Stimulated activated CD4-positive, alpha-beta T cell treated with anti-CD3 and anti-CD28 coated beads, Interleukin-15, amount 100 ng/mL, for 48 hours (primary cell): ENCODE results near the gene CARMIL3.

Source experiments
- DNase-seq, 2 donors: peaks; one replicate each; pipeline ENCODE4 v3.0.0-alpha.2; 2020; ENCODE audit warnings: low read depth in 2 of 2

CARMIL3 gene

DNA sequence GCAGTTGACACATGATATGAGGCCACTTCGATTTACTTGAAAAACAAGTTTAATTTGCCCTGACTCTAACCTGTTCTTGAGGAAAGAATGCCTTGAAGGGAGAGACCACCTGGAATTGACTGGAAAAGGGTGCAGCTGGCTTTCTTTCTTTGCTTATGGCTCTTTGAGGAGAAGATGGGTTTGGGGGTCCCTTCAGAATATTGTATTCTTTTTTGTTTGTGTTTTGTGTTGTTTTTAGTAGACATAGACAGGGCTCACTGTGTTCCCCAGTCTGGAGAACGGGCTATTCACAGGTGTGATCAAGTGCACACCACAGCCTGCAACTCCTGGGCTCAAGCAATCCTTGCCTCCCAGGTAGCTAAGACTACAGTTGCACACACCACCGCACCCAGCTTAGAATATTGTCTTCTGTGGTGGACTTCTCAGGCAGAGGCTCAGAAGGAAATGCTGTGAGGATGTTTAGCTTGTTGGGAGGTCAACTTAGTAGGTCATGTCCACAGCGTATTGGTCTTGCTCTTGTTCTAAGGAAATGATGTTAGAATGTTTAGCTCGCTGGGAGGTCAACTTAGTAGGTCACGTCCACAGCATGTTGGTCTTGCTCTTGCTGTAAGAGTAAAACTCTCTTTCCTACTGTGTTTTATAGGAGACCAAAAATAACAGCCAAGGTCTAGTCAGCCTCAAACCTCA is 64.5 kb downstream of the CARMIL3 start:
- no peak for DNase-seq

- DNase-seq: no peak
These were observed 65.4 kb downstream of the CARMIL3 start for GRCh38 chr14:24117179-24117578.
